Activated CD8-positive, alpha-beta T cell treated with anti-CD3 and anti-CD28 coated beads for 36 hours (primary cell): ENCODE data around the gene DHX38. TPM values are rescaled to one million over a fixed set of nuclear protein-coding genes. Genes with fewer than 3 reads are reported as not detected.

Experiments
- ATAC-seq: fragments of 200-7000 bp; cut with Tn5 transposase; one replicate; pipeline ENCODE4 v1.10.0; 2021; ENCODE audit warnings: mild to moderate bottlenecking, moderate library complexity
- CTCF ChIA-PET: fragments of 350-600 bp; sonication (Branson Sonifier 250); formaldehyde crosslinking; loops from one replicate; lab custom pipeline; 2021; ENCODE audit warnings: antibody characterized with exemption; lab: Charles Lee
- POLR2A ChIA-PET: fragments of 350-600 bp; sonication (Branson Sonifier 250); formaldehyde crosslinking; loops from one replicate; lab custom pipeline; 2021; ENCODE audit warnings: antibody characterized with exemption; lab: Charles Lee
- DNase-seq: peaks from one replicate; pipeline ENCODE4 v3.0.0-alpha.2; 2020
- H3K27ac Mint-ChIP-seq: one replicate; pipeline ENCODE4 v1.8.0; 2021; ENCODE audit warnings: mild to moderate bottlenecking, mixed read lengths
- H3K27me3 Mint-ChIP-seq: one replicate; pipeline ENCODE4 v1.8.0; 2021; ENCODE audit warnings: mixed read lengths
- H3K36me3 Mint-ChIP-seq: one replicate; pipeline ENCODE4 v1.8.0; 2021; ENCODE audit warnings: low read depth, mixed read lengths
- H3K4me1 Mint-ChIP-seq: one replicate; pipeline ENCODE4 v1.8.0; 2021; ENCODE audit warnings: low read depth, mixed read lengths
- H3K4me3 Mint-ChIP-seq: one replicate; pipeline ENCODE4 v1.8.0; 2021; ENCODE audit warnings: mild to moderate bottlenecking, moderate library complexity, mixed read lengths
- H3K9me3 Mint-ChIP-seq: one replicate; pipeline ENCODE4 v1.8.0; 2021; ENCODE audit warnings: mixed read lengths
- intact Hi-C: fragments of 100-400 bp; cut with micrococcal nuclease; formaldehyde crosslinking; loops from one replicate; pipeline ENCODE4 v1.10.0; 2022
- total RNA-seq, 2 experiments: library from RNA; stranded (reverse); gene quantifications; one replicate each; pipeline ENCODE4 v1.2.3, GENCODE V29; 2021
- TF ChIP-seq, protein P1 (sequence below): fragments of 200-600 bp; IDR thresholded peaks from one replicate; pipeline ENCODE4 v1.8.0; 2022; ENCODE audit warnings: antibody characterized with exemption, mild to moderate bottlenecking

The DHX38 gene
- total RNA-seq, 2 experiments from 2014 or later = 70.4 to 71.8 TPM

DNA sequence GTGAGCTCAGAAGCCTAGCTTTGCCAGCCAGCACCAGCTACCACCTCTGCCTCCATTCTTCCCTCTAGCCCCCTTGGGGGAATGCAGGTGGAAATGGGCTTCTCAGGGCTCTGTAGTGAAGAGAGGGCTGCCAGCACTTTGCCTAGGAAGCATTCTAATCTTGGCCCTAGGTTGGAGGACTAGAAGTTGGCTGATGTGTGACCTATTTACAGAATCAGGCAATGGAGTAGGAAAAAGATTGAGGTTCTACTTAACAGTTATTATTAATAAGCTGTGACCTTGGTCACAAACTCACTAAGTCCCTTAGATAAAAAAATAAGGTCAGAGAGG, 19.9 kb downstream of the DHX38 start:
- DNase-seq (no peak), ATAC-seq (no peak)
- H3K4me3 Mint-ChIP-seq = no peak overlapping the region
- ChIA-PET POLR2A (interaction anchor here (0.8 to 1.4 kb wide), 2 partner anchors 19 to 239 kb away, joined by 3 read pairs; no protein-coding TSS in a partner anchor), CTCF (interaction anchor here (1.2 to 1.3 kb wide), 2 partner anchors 11 to 14 kb away, joined by 4 to 5 read pairs; no protein-coding TSS in a partner anchor)
- no peak overlapping the region for H3K27ac Mint-ChIP-seq
- H3K36me3 Mint-ChIP-seq = peaks cover 15% of the 10 kb centered on the region
- H3K27me3 Mint-ChIP-seq = no peaks in the 10 kb centered on the region
- TF ChIP-seq, protein P1, sequence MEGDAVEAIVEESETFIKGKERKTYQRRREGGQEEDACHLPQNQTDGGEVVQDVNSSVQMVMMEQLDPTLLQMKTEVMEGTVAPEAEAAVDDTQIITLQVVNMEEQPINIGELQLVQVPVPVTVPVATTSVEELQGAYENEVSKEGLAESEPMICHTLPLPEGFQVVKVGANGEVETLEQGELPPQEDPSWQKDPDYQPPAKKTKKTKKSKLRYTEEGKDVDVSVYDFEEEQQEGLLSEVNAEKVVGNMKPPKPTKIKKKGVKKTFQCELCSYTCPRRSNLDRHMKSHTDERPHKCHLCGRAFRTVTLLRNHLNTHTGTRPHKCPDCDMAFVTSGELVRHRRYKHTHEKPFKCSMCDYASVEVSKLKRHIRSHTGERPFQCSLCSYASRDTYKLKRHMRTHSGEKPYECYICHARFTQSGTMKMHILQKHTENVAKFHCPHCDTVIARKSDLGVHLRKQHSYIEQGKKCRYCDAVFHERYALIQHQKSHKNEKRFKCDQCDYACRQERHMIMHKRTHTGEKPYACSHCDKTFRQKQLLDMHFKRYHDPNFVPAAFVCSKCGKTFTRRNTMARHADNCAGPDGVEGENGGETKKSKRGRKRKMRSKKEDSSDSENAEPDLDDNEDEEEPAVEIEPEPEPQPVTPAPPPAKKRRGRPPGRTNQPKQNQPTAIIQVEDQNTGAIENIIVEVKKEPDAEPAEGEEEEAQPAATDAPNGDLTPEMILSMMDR = no peak
- H3K9me3 Mint-ChIP-seq = no peaks in the 10 kb centered on the region
- intact Hi-C loops = no loop called here
- H3K4me1 Mint-ChIP-seq = no peaks in the 10 kb centered on the region

DNA sequence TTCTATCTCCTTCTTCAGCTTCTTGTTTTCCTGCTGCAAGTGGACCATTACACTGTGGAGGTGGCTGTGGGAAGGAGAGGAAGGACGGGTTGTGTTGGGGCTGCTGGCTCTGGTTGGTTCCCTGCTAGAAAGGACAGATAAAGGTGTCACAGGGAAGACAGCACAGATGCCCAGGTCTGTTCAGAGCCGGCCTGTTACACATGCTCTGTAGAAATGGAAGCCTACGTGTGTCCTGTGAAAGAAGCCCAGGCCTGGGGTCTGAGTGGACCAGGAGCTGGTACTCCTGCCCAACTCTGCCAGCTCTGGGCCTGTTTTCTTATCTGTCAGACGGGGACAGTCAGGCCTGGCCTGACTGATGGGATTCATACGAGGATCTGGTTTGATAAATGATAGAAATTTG, 26.4 kb downstream of the DHX38 start:
- no peaks in the 10 kb centered on the region for H3K4me1 Mint-ChIP-seq
- intact Hi-C loops = loop anchor here (10.0 kb wide), 1 partner anchor 345 kb away; no protein-coding TSS in a partner anchor
- ChIA-PET POLR2A (no interaction called here), CTCF (interaction anchor here (1.0 kb wide), 1 partner anchor 347 kb away, joined by 3 read pairs; no protein-coding TSS in a partner anchor)
- TF ChIP-seq, protein P1 = no peak
- no peaks in the 10 kb centered on the region for H3K27me3 Mint-ChIP-seq
- H3K9me3 Mint-ChIP-seq = no peaks in the 10 kb centered on the region
- no peak overlapping the region for H3K27ac Mint-ChIP-seq
- no peak overlapping the region for H3K4me3 Mint-ChIP-seq
- DNase-seq (no peak), ATAC-seq (no peak)
- no peaks in the 10 kb centered on the region for H3K36me3 Mint-ChIP-seq

DNA sequence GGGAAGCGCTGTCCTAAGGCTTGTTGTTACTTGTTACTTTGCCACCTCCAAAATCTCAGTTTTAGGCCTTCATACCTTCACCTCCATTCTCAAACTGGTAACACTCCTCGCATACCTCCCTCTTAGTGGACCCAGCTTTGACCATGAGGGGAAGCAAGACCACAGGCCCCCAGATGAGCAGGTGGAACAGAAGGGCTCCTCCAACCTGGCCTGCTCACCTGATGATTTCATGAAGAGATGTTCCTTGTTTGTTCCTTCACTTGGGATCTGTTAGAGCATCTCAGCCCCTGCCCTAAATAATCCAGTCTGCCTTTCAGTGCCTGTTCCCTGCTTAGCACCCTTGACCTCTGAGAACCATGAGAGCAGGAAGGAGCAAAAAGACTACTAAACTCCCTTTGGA, 28.7 kb downstream of the DHX38 start:
- H3K4me1 Mint-ChIP-seq = no peaks in the 10 kb centered on the region
- no peak for ATAC-seq
- ChIA-PET POLR2A (no interaction called here), CTCF (no interaction called here)
- H3K27ac Mint-ChIP-seq = no peak overlapping the region
- intact Hi-C loops = loop anchor here (10.0 kb wide), 1 partner anchor 342 kb away; no protein-coding TSS in a partner anchor
- no peaks in the 10 kb centered on the region for H3K36me3 Mint-ChIP-seq
- H3K4me3 Mint-ChIP-seq = no peak overlapping the region
- no peak for DNase-seq
- no peaks in the 10 kb centered on the region for H3K27me3 Mint-ChIP-seq
- H3K9me3 Mint-ChIP-seq = no peaks in the 10 kb centered on the region
- TF ChIP-seq, protein P1 = no peak

DNA sequence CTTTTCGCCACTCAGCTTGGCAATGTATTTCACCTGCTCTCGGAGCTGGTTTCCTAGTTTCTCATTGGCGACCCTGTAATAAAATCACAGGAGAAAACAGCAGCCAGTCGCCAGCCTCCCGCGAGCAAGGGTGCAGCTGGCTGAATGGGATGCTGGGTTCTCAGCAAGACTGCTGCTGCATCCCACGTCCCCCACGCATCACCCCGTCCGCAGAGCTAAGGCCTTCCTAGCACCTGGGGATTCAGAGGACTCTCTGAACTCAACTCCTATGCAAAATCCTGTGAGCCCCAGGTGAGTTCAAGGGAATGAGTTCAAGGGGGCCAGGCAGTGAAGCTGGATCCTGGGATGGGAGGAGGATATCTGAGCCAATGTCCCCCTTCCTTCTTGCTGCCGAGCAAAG, 29.3 kb downstream of the DHX38 start:
- intact Hi-C loops = loop anchor here (10.0 kb wide), 1 partner anchor 342 kb away; no protein-coding TSS in a partner anchor
- TF ChIP-seq, protein P1 = no peak
- ChIA-PET POLR2A (no interaction called here), CTCF (no interaction called here)
- H3K36me3 Mint-ChIP-seq = no peaks in the 10 kb centered on the region
- ATAC-seq (no peak), DNase-seq (no peak)
- no peak overlapping the region for H3K27ac Mint-ChIP-seq
- H3K27me3 Mint-ChIP-seq = no peaks in the 10 kb centered on the region
- H3K4me1 Mint-ChIP-seq = no peaks in the 10 kb centered on the region
- H3K4me3 Mint-ChIP-seq = no peak overlapping the region
- H3K9me3 Mint-ChIP-seq = no peaks in the 10 kb centered on the region

DNA sequence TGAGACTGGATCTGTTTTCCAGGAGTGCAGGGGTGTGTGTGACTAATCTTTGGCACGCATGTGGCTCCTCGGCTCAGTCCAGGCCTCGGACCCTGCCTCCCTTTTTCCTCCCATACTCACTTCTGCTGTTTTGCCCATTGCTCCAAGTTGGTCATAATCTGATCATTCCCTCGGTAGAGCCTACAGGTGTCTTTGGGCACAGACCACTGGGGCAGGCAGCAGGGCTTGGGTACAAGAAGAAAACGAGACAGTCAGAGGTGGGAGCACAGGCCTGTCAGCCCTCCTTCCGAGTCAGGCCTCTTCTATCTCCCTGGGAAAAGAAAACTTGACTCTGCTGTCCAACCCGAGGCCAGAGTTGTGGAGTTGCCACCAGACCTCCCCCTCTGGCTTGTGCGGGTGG, 29.8 kb downstream of the DHX38 start:
- POLR2A ChIA-PET = no interaction called here

More for the DNA sequence above, 29.8 kb downstream of the DHX38 start:
- H3K27me3 Mint-ChIP-seq = no peaks in the 10 kb centered on the region
- ATAC-seq = no peak
- no peak overlapping the region for H3K4me3 Mint-ChIP-seq
- CTCF ChIA-PET = interaction anchor here (1.4 to 1.6 kb wide), 3 partner anchors 18 to 28 kb away, joined by 4 to 7 read pairs (median 5); no protein-coding TSS in a partner anchor
- H3K4me1 Mint-ChIP-seq = no peaks in the 10 kb centered on the region
- no peak overlapping the region for H3K27ac Mint-ChIP-seq
- TF ChIP-seq, protein P1 = no peak
- no peak for DNase-seq
- H3K9me3 Mint-ChIP-seq = no peaks in the 10 kb centered on the region
- no peaks in the 10 kb centered on the region for H3K36me3 Mint-ChIP-seq
- intact Hi-C loops = loop anchor here (10.0 kb wide), 1 partner anchor 341 kb away; no protein-coding TSS in a partner anchor
